ENCODE measurements around the gene UACA.
"Not testable (repeated sequence)": the region's sequence is repeated elsewhere in the genome, so short reads cannot be mapped to it uniquely, and the experiment has no call there.

UACA gene

GRCh38 chr15:70625011-70625410 lies 138.3 kb downstream of the UACA start:
- DNase-seq, result no peak

DNA sequence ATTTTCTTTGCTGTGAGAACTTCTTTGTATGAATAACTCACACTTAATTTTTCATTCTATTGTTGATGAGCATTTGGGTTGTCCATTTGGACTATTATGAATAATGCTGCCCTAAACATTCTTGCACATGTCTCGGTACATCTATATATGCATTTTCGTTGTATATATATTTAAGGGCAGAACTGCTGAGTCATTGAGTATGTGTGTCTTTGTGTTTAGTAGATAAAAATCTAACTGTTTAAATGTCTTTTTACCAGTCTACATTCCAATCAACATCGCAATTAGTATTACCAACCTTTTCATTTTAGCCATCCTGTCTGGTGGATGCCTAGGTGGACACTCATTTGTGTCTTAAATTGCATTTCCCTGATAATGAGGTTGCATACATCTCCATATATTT lies 144.4 kb downstream of the UACA start:
- no peak for DNase-seq

DNA sequence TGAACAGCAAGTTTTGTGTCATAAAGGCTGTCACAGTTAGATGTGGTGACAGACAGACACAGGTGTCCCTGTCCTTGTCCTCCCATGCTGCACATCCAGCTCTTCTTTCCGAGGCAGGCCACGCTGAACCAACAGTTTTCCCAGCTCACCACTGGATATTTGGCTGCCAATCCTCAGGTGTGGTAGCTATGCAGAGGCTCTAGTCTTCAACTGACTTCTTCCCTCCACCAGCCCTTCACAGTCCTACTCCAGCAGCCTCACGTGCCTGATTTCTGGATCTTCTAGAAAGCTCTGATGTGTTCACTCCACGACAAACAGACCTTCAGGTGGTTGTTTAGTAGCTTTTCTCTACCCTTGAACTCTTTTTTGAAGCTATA lies 145.5 kb downstream of the UACA start:
- DNase-seq, result no peak

DNA sequence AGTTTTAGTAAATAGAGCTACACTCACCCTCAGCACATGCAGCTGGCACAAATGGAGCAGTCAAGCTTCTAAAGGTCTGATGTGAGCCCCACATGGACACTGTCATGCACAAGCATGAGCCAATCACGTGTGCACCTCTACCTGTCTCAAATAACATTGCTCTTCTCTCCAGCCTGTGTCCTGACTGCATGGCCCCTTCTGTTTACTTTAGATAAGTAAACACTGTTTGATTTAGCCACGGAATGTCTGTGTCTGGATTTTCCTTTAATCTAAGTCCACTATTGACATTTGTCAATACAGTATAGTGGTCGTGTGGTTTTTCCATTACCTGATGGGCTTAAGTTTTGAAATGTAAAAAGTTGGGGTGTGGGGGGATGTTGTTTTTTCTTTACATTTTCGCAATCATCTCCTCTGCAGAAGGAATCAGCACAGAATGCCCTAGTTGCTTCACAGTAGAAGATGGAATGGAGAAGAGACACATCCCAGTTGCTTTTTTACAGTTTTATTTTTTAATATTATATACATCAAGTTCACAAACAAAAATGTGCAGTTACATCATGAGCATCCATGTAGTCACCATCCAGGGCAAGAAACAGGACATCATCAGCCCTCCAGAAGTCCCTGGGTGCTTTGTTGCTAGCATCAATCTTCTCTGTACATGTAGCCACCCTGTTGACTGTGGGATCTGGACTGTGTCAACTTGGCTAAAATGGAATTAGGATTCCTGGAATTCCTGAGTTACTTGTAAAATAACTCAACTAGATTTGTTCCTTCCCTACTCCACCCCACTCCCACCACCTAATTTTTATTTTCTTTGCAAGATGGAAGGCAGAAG lies 146.1 kb downstream of the UACA start:
- no peak for DNase-seq

DNA sequence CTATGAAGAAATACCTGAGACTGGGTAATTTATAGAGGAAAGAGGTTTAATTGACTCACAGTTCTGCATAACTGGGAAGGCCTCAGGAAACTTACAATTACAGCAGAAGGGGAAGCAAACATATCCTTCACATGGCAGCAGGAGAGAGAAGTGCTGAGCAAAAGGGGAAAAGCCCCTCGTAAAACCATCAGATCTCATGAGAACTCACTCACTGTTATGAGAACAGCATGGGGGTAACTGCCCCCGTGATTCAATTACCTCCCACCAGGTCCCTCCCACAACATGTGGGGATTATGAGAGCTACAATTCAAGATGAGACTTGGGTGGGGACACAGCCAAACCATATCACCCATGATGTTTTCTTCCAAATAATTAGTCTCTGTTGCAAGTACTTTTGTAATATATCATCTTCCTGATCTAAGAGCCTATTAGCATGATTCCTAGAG lies 147.0 kb downstream of the UACA start:
- not testable (repeated sequence) for DNase-seq

DNA sequence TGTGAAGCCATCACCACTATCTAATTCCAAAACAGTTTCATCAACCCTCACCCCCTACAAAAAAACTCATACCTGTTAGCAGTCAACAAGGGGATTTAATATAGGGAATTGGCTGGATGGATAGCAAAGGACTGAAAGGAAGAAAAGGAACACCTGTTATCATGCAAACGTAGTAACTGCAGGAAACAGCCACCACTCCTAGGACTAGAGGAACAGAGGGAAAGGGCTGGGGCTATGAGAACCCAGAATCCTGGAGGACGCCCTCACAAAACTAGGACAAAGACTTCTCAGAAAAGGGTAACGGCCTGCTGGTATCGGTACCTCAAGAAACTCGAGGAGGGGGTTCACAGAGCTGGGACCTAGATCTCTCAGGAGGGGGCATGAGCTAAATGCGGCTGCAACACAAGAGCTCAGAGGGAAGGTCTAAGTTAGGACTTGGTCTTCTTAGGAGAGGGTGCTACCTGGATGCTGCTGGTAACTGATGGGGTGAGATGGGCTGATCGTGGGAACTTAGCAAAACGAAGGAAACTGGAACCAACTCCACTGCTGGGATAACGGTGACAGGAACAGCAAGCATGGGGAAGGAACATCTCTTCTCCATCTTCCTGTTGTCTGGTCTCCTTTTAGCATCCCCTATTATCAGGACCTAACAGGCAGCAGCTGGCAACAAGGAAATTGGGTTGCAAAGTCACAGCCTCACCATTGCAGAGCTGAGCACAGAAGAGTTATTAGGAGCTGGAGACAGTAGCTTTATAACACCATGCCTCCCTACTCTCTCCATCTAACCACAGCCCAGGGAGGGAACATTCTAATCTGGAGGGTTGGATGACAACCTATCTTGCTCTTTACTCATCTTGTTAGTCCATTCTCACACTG lies 147.7 kb downstream of the UACA start:
- DNase-seq, result no peak

DNA sequence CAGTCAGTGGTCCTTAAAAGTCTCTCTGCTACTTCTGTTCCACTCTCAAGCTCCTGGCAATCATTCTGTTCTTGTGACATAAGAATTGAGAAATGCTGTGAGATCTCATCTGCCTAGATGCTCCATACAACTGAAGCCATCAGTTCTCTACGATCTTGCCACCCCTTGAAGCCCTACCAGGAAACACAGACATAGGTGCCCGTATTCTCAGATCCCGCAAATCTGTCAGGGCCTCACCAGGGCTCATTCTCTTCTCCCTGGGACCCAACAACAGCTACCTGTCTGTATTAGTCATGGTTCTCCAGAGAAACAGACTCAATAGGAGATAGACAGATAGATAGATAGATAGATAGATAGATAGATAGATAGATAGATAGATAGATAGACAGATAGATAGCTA lies 149.1 kb downstream of the UACA start:
- DNase-seq, result no peak

- no peak for DNase-seq
These were observed 150.1 kb downstream of the UACA start for GRCh38 chr15:70613271-70613670.

DNA sequence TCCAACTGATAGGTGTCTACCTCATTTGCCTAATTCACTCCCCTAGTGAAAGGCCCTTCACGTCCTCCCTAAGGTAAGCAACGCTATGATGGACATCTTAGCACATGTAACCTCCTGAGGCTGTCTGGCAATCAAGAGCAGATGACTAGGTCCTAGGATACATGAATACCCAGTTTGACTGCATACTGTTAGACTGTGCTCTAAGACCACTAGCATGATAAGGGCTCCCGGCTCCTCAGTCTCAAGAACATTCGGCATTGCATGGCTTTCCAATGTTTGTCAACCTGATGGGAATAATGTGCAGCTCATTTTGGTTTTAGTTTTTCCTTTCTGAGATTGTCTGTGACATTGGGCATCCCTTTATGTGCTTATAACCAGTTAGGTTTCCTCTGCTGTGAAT lies 152.1 kb downstream of the UACA start:
- no peak for DNase-seq

- no peak for DNase-seq
These were observed 152.8 kb downstream of the UACA start for GRCh38 chr15:70610541-70610940.

DNA sequence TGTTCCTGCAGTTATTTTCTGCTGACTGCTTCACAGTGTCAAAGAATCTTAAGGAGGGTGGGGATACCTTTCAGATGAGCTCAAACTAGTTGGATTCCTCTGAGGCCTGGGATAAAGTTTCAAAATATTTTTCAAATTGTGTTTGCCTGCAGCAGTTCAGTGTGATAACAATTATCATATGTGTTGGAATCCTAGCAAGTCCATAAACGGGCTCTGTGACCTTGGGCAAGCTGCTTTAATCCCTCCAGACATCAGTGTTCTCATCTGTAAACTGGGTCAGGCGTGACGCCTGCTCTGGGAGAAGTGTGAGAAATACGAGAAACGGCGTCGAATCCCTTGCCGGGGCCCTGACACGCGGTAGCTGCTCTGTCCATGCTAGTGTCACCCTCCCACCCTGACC lies 153.5 kb downstream of the UACA start:
- no peak for DNase-seq

GRCh38 chr15:70608144-70608543 lies 155.2 kb downstream of the UACA start:
- DNase-seq, result no peak

DNA sequence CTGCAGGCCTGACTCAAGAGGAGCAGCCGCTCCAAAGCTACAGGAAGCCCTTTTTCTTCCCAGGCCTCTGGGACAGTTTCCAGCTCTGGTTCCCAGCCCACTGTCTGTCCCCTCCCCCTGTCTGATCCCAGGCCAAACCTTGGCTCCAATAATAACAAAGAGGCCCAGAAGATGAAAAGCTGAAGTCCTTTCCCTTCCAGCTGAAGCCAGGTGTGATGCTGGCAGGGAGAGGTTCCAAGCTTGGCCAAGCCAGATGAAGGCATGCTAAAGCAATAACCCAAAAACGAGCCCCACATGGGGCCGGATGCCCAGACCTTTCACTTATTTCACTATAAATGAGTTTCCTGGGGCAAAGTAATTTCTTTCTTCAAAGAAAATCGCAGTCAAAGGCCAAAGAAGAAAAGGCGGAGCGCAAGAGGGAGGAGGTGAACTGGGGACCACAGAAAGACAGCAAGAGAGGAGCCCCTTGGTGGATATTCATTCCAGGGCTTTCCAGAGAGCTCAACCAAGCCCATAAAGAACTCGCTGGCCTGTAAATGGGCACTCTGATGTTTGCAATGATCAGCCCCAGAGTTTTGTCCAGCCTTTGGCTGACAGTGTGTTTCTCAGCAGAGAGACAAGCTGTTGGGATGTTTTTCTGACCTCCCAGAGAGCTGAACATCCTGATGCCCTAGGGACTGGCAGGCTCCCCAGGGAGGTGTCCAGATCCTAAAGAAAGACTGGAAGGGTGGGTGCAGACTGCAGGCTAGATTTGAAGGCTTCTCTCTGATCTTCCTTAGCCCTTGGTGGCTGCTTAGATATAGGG lies 157.6 kb downstream of the UACA start:
- DNase-seq, result no peak

GRCh38 chr15:70604666-70605315 lies 158.6 kb downstream of the UACA start:
- DNase-seq, result no peak

Data from stimulated activated CD4-positive, alpha-beta T cell treated with anti-CD3 and anti-CD28 coated beads, Interleukin-4, amount 100 ng/mL, for 4 hours (primary cell).